ENCODE measurements around the gene GRIN1. TPM values are rescaled to one million over a fixed set of nuclear protein-coding genes. Genes with fewer than 3 reads are reported as not detected.

GRIN1 gene
- total RNA-seq, 1 donor from 2014 or later: not detected

DNA sequence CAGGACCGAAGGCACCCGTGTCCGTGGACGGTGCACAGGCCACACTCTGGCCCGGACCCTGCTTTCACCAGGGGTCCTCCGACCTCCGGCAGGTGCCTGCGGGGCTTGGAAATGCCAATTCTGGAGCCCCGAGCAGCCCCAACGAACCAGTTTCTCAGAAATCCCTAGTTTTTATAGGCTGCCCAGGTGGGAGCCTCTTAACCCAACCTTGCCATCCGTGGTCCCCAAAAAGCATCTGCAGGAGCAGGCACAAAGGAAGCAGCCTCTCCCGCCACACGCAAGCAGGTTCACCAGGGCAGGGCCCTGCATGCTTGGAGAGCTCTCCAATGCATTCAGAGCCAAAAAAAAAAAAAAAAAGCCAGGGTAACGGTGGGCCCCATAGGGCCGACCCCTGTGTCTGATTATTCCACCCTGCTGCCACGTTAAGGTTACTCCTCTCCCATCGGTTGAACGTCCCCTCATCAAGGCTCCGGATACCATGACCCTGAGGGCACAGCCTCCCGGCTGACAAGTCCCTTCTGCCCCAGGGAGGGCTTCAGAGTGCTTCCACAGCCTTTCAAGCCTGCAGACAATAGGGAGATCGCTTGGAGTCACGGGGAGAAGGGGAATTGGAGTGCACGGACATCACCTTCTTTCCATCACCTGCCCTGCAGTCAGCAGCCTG is 62.4 kb downstream of the GRIN1 start:
- H3K4me3 ChIP-seq (ENCODE audit: low read depth, low read length): peak overlapping the region; percentile 65
- DNase-seq (ENCODE audit: low read depth): no peak
- TF ChIP-seq CTCF (conservative IDR thresholded peaks at IDR 0.05; ENCODE audit: low read depth, low read length): no peak

GRCh38 chr9:137202966-137203365 is 64.0 kb downstream of the GRIN1 start:
- no peak for TF ChIP-seq CTCF (conservative IDR thresholded peaks at IDR 0.05; ENCODE audit: low read depth, low read length)
- H3K4me3 ChIP-seq (ENCODE audit: low read depth, low read length): no peak overlapping the region
- DNase-seq (ENCODE audit: low read depth): no peak

- peak overlapping the region; percentile 97 for H3K4me3 ChIP-seq (ENCODE audit: low read depth, low read length)
- DNase-seq (ENCODE audit: low read depth): no peak
- TF ChIP-seq CTCF (conservative IDR thresholded peaks at IDR 0.05; ENCODE audit: low read depth, low read length): no peak
Observed at GRCh38 chr9:137204731-137205125, 65.8 kb downstream of the GRIN1 start.

DNA sequence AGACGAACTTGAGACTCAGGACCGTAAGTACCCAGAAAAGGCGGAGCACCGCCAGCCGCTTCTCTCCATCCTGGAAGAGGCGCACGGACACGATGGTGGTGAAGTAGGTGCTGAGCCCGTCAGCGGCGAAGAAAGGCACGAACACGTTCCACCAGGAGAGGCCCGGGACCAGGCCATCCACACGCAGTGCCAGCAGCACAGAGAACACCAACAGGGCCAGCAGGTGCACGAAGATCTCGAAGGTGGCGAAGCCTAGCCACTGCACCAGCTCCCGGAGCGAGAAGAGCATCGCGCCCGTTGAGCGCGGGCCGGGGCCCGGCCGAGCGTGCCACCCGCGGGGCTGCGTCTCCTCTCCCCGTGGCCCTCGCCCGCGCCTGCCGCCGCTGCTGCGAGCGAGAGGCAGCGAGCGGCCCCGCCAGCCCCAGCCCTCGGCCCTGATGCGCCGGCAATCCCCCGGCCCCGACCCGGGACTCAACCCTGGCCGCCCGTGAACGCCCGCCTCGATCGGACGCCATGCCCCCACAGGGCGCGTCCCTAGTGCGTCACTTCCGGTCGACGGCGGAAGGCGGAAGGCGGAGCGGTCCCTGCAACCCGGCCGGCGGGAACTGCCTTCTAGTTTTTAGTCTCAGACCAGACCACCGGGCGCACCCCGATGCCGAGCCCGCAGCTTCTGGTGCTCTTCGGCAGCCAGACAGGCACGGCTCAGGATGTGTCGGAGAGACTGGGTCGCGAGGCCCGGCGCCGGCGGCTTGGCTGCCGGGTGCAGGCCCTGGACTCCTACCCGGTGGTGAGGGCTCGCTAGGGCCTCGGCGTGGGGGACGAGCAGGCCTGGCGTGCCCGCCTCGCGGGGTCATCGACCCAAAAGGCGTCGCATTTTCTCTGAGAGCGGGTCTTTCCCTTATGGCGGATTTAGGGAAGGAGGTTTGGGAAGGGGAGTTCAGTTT is 66.4 kb downstream of the GRIN1 start, which contains the start of the genes NDOR1 and TMEM203:
TSS of gene NDOR1 (plus strand) at position 575 of the 944 bp plus-strand sequence. CDS start at position 653, 78 bp downstream.
TSS of gene TMEM203 (minus strand) at position 523 of the 944 bp plus-strand sequence. CDS start at position 289, 234 bp downstream.
- no peak for DNase-seq (ENCODE audit: low read depth)
- peak within 1 kb of the TSS; percentile 97 for H3K4me3 ChIP-seq (ENCODE audit: low read depth, low read length)
- TF ChIP-seq CTCF (conservative IDR thresholded peaks at IDR 0.05; ENCODE audit: low read depth, low read length): no peak

DNA sequence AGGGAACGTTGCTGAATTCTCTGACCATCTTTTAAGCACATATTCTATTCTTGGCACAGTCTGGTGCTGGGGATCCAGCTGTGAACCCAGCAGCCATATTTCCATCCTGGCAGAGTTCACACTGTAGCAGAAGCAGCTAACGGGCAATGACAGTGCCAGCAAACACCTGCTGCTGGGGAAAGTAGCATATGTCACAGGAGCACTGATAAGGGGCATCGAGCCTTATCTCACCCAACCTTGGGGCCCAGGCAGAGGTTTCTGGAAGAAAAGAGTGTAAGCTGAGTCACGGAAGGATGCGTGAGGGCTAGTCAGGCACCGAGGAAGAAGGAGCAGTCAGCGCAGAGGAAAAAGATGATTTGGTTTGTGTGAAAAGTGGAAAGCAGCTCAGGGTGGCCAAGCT is 67.6 kb downstream of the GRIN1 start:
- no peak for DNase-seq (ENCODE audit: low read depth)
- no peak for TF ChIP-seq CTCF (conservative IDR thresholded peaks at IDR 0.05; ENCODE audit: low read depth, low read length)
- H3K4me3 ChIP-seq (ENCODE audit: low read depth, low read length): peak overlapping the region; percentile 97

DNA sequence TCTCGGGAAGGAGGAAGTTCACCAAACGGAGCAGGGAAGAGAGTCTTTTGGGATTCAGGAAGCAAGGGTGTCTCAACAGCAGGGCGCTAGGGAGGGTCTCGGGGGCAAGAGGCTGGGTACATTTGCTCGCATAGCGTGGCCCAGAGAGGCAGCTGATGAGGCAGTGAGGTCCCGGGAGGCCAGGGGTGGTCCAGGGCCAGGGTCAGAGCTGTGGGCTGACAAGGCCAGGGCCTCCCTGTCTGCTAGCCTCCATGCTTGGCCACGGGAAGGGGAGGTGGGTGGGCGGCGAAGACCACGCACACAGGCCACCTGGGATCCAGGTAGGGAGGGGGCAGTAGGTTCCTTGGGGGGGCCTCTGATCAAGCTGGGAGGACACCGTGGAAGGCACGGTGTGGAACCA is 72.6 kb downstream of the GRIN1 start:
- no peak for DNase-seq (ENCODE audit: low read depth)
- TF ChIP-seq CTCF (conservative IDR thresholded peaks at IDR 0.05; ENCODE audit: low read depth, low read length): no peak

More for the DNA sequence above, 72.6 kb downstream of the GRIN1 start:
- no peak overlapping the region for H3K4me3 ChIP-seq (ENCODE audit: low read depth, low read length)
